ENCODE results near the gene HSFX2. TPM values are rescaled to one million over a fixed set of nuclear protein-coding genes. Genes with fewer than 3 reads are reported as not detected.
A peak's percentile ranks its signal among the peaks of the same experiment; 100 is the strongest.
"Not testable (repeated sequence)": the region's sequence is repeated elsewhere in the genome, so short reads cannot be mapped to it uniquely, and the experiment has no call there.

Gene HSFX2
- total RNA-seq, 2 experiments from 2014 or later: 0.29 TPM; not detected in 1

- H3K4me3 Mint-ChIP-seq; H3K4me1 Mint-ChIP-seq (ENCODE audit: low read depth); H3K27ac Mint-ChIP-seq; intact Hi-C loops (cut with micrococcal nuclease); H3K36me3 Mint-ChIP-seq; DNase-seq; H3K27me3 Mint-ChIP-seq; POLR2A ChIA-PET; H3K9me3 Mint-ChIP-seq; CTCF ChIA-PET: not testable (repeated sequence)
These were observed 47.3 kb downstream of the HSFX2 start for GRCh38 chrX:149547782-149548181.

GRCh38 chrX:149546962-149547361 lies 48.2 kb downstream of the HSFX2 start:
- H3K4me3 Mint-ChIP-seq; H3K4me1 Mint-ChIP-seq (ENCODE audit: low read depth); CTCF ChIA-PET; intact Hi-C loops (cut with micrococcal nuclease); POLR2A ChIA-PET; H3K27me3 Mint-ChIP-seq; H3K36me3 Mint-ChIP-seq; DNase-seq; H3K9me3 Mint-ChIP-seq: not testable (repeated sequence)
- peak overlapping the region; percentile 18 for H3K27ac Mint-ChIP-seq

- CTCF ChIA-PET; POLR2A ChIA-PET; H3K36me3 Mint-ChIP-seq; H3K27me3 Mint-ChIP-seq; H3K4me1 Mint-ChIP-seq (ENCODE audit: low read depth); H3K27ac Mint-ChIP-seq; intact Hi-C loops (cut with micrococcal nuclease); H3K4me3 Mint-ChIP-seq; H3K9me3 Mint-ChIP-seq: not testable (repeated sequence)
- peak; percentile 27 for DNase-seq
These were observed 49.3 kb downstream of the HSFX2 start for GRCh38 chrX:149545545-149546543.

Other genes starting within 250 kb of the HSFX2 start
- 10 to 100 TPM; 71.6 to 72.2 TPM for gene IDS, start 90.0 kb downstream of the HSFX2 start, total RNA-seq
- 10 to 100 TPM; 22.1 to 24.7 TPM for gene EOLA1, start 54.3 kb downstream of the HSFX2 start, total RNA-seq
- not detected for gene HSFX3, start 45.4 kb downstream of the HSFX2 start, total RNA-seq
- not detected for gene MAGEA9B, start 7.9 kb downstream of the HSFX2 start, total RNA-seq
- gene TMEM185A, start 36.5 kb upstream of the HSFX2 start, total RNA-seq: 10 to 100 TPM; 10.5 to 12.7 TPM
- not detected for gene MAGEA11, start 116.7 kb upstream of the HSFX2 start, total RNA-seq
- under 1 TPM; 0.24 to 0.43 TPM for gene HSFX1, start 178.8 kb upstream of the HSFX2 start, total RNA-seq
- gene MAGEA9, start 186.6 kb upstream of the HSFX2 start, total RNA-seq: not detected

Data from activated CD4-positive, alpha-beta memory T cell treated with anti-CD3 and anti-CD28 coated beads for 36 hours (primary cell).